Tibial nerve (tissue), 4 donors: ENCODE measurements around the gene BMP8B.
"Not testable (repeated sequence)": the region's sequence is repeated elsewhere in the genome, so short reads cannot be mapped to it uniquely, and the experiment has no call there.

Experiments
- EP300 ChIP-seq, 2 donors: sonication (generic); formaldehyde crosslinking; IDR thresholded peaks; one replicate each; pipeline ENCODE4 v1.6.1; 2017; ENCODE audit warnings: antibody characterized with exemption in 2 of 2, mild to moderate bottlenecking in 1 of 2
- POLR2A ChIP-seq, 2 donors: fragments of 450-650 bp; IDR thresholded peaks; one replicate each; pipeline ENCODE4 v1.6.1; 2017; ENCODE audit warnings: antibody characterized with exemption in 2 of 2, mild to moderate bottlenecking in 2 of 2, moderate library complexity in 2 of 2
- TF ChIP-seq, protein P1 (sequence below), 5 experiments: fragments of 200-600 bp in 3 of 5; fragments of 450-650 bp in 2 of 5; sonication (generic) in 3 of 5; IDR thresholded peaks; one replicate each; pipeline ENCODE4 v1.5.1; 2016 to 2019; ENCODE audit warnings: antibody characterized with exemption in 5 of 5, mild to moderate bottlenecking in 3 of 5, moderate library complexity in 2 of 5

DNA sequence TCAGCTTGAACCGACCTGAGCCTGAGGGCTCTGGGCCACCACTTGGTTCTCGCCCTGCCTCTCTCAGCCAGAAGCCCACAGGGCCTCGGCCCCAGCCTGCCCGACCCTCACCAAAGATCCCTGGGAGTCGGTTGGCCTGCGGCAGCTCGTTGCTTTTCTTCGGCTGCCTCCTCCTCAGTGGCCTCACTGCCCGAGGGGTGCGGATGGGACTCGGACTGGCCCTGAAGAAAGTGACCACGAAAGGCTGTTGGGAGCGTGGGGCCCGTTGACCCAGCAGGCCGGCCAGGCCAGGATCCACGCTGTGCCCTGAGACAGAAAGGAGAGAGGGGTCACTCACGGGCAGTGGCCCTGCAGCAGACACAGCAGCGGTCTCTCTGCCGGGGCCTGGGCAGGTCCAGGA, 24.2 kb downstream of the BMP8B start:
- TF ChIP-seq, protein P1, sequence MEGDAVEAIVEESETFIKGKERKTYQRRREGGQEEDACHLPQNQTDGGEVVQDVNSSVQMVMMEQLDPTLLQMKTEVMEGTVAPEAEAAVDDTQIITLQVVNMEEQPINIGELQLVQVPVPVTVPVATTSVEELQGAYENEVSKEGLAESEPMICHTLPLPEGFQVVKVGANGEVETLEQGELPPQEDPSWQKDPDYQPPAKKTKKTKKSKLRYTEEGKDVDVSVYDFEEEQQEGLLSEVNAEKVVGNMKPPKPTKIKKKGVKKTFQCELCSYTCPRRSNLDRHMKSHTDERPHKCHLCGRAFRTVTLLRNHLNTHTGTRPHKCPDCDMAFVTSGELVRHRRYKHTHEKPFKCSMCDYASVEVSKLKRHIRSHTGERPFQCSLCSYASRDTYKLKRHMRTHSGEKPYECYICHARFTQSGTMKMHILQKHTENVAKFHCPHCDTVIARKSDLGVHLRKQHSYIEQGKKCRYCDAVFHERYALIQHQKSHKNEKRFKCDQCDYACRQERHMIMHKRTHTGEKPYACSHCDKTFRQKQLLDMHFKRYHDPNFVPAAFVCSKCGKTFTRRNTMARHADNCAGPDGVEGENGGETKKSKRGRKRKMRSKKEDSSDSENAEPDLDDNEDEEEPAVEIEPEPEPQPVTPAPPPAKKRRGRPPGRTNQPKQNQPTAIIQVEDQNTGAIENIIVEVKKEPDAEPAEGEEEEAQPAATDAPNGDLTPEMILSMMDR (IDR thresholded peaks at IDR 0.05), result not testable (repeated sequence)
- TF ChIP-seq POLR2A, EP300 (IDR thresholded peaks at IDR 0.05): not testable (repeated sequence)
